T47D (cell line): ENCODE measurements around the gene IRX4.
"Not testable (repeated sequence)": the region's sequence is repeated elsewhere in the genome, so short reads cannot be mapped to it uniquely, and the experiment has no call there.

Experiments used
- DNase-seq, 2 experiments: peaks; one replicate each; pipeline versions ENCODE4 v3.0.0 to v3.0.0-alpha.2; 2011 to 2012; ENCODE audit warnings: low read depth in 1 of 2, low spot score in 1 of 2
- JUND ChIP-seq: IDR thresholded peaks from 2 replicates; pipeline ENCODE4 v1.6.1; 2012; ENCODE audit warnings: low read depth
- in situ Hi-C: cut with HindIII; loops from 2 replicates; pipeline ENCODE4 v1.10.0; 2016; ENCODE audit warnings: low sequenced_read_pairs, low pct_unique_long_range_greater_than_20kb

The IRX4 gene

GRCh38 chr5:1853531-1853930, 29.2 kb downstream of the IRX4 start:
- TF ChIP-seq JUND = no peak
- in situ Hi-C loops = no loop called here

GRCh38 chr5:1852324-1852947, 30.3 kb downstream of the IRX4 start:
- no peak for DNase-seq
- TF ChIP-seq JUND = no peak
- in situ Hi-C loops = no loop called here

More at GRCh38 chr5:1853531-1853930, 29.2 kb downstream of the IRX4 start:
- no peak for DNase-seq

- DNase-seq = no peak
- no peak for TF ChIP-seq JUND
- in situ Hi-C loops = no loop called here
These were observed 31.3 kb downstream of the IRX4 start for GRCh38 chr5:1851290-1851934.

GRCh38 chr5:1850324-1851154, 32.2 kb downstream of the IRX4 start:
- in situ Hi-C loops = no loop called here
- TF ChIP-seq JUND = no peak
- no peak for DNase-seq

- no peak for DNase-seq
These were observed 35.1 kb downstream of the IRX4 start for GRCh38 chr5:1847611-1848010.

GRCh38 chr5:1847056-1847455, 35.7 kb downstream of the IRX4 start:
- no peak for DNase-seq
- in situ Hi-C loops = no loop called here
- no peak for TF ChIP-seq JUND

More at GRCh38 chr5:1847611-1848010, 35.1 kb downstream of the IRX4 start:
- no peak for TF ChIP-seq JUND
- in situ Hi-C loops = no loop called here

- DNase-seq = no peak
- no peak for TF ChIP-seq JUND
- in situ Hi-C loops = no loop called here
These were observed 36.1 kb downstream of the IRX4 start for GRCh38 chr5:1846583-1846982.

GRCh38 chr5:1845696-1846095, 37.0 kb downstream of the IRX4 start:
- in situ Hi-C loops = no loop called here

GRCh38 chr5:1844708-1845436, 37.9 kb downstream of the IRX4 start:
- no peak for DNase-seq
- TF ChIP-seq JUND = no peak
- in situ Hi-C loops = no loop called here

More at GRCh38 chr5:1845696-1846095, 37.0 kb downstream of the IRX4 start:
- no peak for DNase-seq
- no peak for TF ChIP-seq JUND

- DNase-seq, in situ Hi-C loops: not testable (repeated sequence)
These were observed 39.0 kb downstream of the IRX4 start for GRCh38 chr5:1843761-1844160.

- in situ Hi-C loops = no loop called here
- no peak for DNase-seq
- TF ChIP-seq JUND = no peak
These were observed 40.5 kb downstream of the IRX4 start for GRCh38 chr5:1842004-1842819.
